Measurements from ENCODE around the gene APLF.
A peak's percentile ranks its signal among the peaks of the same experiment; 100 is the strongest.
"Not testable (repeated sequence)": the region's sequence is repeated elsewhere in the genome, so short reads cannot be mapped to it uniquely, and the experiment has no call there.

APLF gene

GRCh38 chr2:68441994-68442322 is 25.4 kb upstream of the APLF start:
- DNase-seq: no peak

GRCh38 chr2:68446425-68446824 is 21.0 kb upstream of the APLF start:
- not testable (repeated sequence) for DNase-seq

DNA sequence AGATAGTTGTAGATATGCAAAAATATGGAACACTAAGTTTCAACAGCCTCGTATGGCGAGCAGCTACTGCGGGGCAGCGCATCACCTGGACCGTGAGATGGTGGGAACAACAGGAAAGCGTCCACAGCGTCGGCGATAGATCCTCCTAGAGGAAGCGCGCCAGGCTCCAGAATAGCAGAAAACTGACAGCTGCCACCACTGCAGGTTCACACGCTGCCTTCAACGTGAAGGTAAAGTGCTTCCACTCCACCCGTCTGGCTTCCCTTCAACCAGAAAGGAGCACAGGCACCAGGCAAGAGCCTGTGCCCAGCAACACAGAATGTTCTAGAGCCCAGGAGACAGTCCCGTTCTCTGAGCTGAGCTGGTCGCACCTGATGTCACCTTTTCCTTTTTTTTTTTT is 20.3 kb upstream of the APLF start:
- no peak for DNase-seq

DNA sequence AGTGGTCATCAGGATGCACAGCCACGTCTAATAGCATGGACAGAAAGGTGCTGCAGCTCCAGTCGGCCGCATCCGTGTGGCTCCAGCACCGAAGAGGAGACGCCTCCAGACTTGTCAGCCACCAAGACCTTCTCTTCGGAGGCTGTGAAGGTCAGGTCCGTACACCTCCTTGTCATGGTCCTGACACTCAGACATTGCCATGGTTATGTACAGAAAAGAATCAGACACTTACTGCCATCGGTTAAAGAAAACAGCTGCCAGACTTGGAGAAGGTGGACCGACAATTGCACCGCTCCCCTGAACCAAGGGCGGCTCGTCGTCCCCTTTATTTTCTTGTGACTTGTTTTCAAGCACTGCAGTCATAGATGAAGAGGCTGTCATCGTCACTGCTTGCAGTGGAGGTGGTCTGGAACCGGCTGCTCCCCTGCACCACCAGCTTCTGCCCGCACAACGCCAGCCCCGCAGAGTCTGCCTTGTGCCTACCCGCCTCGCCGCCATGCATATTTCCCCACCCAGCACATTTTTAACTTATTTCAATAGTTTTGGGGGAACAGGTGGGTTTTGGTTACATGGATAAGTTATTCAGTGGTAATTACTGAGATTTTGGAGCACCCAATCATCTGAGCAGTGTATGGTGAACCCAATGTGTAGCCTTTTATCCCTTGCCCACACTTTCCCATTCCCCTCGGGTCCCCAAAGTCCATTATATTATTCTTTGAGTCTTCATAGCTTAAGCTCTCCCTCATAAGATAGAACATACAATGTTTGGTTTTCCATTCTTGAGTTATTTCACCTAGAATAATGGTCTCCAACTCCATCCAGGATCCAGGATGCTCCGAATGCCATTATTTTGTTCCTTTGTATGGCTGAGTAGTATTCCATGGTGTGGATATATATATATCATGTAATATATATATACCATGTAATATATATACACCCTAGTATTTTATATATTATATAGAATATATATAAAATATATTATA is 18.4 kb upstream of the APLF start:
- DNase-seq: no peak

DNA sequence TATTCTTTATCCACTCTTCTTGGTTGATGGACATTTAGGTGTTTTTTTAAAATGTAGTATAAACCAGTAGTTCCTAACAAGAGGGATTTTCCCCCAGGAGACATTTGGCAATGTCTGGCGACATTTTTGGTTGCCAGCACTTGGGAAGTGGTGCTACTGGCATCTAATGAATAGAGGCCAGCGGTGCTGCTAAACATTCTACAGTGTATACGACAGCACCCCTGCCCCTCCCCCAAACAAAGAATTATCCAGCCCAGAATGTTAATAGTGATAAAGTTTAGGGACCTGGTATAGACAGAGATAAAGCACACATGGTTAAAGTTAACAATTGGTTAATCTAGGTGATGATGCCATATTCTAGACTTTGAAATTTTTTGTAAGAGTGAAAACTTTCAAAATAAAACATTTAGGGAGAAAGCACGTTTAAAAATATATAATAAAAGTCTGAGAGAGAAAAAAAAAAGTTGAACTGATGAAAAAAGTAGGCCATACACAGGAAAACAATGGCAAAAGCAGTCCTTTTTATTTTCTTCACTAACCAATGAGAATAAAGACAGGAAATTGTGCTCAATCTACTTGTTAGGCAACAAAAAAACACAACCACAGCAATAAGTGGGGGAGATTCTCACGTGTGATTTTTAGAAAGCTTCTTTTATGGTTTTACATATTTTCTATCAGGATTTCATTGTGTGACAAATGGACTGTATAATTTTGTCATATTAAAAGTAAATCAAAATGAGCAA is 15.1 kb upstream of the APLF start:
- no peak for DNase-seq

DNA sequence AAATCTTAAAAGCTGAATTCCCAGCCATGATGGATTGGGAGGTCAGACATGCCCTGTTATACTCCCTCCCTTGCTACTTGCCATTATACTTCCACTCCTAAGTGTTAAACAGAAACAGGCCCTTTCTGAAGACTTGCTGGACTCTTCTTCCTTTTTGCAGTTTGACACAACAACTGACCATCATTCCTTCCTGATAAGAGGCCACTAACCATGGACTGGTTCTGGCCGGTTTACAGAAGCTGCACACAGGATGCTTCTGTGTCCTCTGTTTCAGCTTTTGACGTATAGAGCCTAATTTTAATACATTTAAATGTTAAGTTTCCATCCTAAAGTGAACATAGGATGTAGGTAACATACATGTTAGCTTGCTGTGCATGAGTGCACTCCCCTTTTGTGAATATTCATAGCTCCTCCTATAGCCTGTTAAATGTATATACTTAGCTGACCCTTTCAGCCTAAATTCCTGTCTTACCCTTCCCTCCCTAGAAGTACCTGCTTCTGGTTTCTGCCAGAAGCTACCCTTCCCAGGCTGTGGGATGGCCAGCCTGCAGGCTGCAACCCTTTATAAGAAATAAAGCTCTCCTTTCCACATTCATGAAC is 13.5 kb upstream of the APLF start:
- no peak for DNase-seq

- no peak for DNase-seq
These were observed 12.7 kb upstream of the APLF start for GRCh38 chr2:68454719-68455118.

- DNase-seq: no peak
These were observed 11.2 kb upstream of the APLF start for GRCh38 chr2:68456198-68456597.

- DNase-seq: no peak
These were observed 8.4 kb upstream of the APLF start for GRCh38 chr2:68458981-68459380.

DNA sequence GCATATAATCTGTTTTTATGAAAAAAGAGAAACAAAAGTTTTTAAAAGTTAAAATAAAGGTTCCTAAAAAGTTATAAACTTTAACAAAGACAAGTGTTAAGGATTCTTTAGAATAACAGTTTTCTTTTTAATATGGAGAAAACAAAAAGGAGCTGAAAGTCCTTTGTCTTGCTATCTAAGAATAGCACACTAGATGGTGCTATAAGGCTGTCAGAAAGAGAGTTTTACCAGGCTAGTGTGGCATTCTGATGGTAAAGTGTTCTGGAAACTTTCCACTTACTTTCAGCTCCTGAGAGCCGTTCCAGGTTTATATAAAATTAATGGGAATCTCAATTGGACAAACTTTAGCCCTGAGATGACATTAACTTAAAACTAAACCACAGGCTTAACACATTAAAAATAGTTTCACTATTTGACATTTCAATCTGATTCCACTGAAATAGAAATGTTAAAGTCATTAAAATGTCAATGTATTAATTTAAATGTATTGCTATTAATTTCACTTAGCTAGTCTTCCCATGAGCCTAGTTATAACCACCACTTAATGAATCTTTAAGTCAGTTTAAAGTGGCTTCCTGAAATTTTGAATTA is 4.0 kb upstream of the APLF start:
- DNase-seq: peak; percentile 33 to 62

DNA sequence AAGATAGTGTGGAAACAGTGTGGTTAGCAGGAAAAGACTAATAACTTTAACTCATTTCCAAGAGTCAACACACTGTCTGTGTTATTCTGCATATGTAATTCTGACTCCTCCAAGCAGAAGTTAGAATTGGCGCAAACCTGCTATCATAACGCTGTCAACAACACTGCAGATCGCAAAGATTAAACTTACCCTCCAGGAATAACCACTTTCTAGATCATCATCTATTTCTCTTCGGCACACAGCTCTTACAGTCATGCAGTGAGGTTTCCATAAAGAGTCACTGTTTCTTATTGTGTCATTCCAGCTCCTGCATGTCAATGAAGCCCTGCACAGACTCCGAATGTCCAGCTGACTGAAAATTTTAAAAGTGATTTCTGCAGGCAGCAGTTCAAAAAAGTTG is 2.7 kb upstream of the APLF start:
- DNase-seq: no peak

- DNase-seq: no peak
These were observed 2.1 kb upstream of the APLF start for GRCh38 chr2:68465081-68465916.

DNA sequence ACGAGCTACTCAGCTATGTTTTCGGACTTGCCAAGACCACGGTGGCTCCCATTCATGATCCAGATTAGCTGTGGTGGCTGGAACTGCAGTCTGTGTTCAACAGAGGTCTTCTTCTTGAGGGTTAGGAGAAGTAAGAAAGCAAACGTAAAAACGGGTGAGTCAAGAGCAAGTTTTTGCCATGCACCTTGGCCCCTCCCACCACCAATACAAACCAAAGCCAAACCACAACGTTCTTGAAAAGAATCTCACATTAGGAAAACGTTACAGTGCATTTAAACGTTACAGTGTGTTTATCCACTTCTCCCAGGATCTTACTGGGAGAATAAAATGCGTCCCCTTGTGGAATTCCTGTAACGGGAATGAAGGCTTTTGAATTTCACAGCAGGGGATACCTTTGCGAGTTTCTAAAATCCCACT is 1.0 kb upstream of the APLF start:
- DNase-seq: peak; percentile 19 to 20

DNA sequence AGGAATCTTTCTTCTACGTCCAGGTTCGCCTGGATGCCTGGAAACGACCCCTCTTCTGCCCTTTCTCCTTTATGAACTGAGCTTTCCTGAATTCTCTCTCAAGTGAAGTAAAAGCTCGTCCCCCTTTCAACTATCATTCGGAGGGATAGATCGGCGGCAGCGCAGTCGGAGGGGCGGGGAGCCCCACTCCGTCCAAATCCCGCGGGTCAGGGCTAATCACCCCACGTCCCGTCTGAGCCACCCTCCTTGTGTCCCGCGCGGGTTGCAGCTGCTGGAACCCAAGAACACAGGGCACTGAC is 658 bp upstream of the APLF start:
- no peak for DNase-seq

DNA sequence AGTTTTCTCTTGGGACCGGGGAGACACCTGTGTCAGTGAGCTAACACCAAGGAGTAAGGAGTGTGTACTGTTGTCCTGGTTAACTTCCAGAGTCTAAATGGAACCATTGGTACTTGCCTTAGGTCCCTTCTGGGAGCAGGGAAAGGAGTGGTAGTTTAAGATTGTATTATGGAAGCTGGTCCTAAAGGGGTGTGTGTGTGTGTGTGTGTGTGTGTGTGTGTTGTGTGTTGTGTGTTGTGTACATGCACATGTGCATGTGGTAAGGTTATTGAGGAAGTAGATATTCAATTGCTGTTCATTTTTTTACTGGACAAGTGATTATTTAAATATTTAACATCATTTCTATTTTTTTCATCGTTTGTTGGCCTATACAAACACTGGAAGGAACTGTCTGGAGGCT is 1.4 kb downstream of the APLF start:
- DNase-seq: no peak

DNA sequence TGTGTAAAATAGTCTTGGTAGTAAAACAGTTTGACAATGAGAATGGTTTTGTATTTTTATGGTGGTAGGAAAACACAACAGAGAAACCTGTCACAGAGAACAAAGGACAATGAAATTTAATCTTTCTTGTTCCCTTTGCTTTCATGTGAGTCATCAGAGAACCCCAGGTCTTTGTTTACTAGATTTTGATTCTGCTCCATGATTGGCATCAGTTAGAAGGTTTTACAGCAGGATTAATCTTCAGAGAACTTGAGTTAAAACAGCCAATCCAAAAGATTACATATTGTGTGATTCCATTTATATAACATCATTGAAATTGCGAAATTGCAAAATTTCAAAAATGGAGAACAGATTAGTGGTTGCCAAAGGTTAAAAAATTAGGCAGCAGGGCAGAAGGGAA is 2.5 kb downstream of the APLF start:
- no peak for DNase-seq

- DNase-seq: no peak
These were observed 4.0 kb downstream of the APLF start for GRCh38 chr2:68471385-68471784.

GRCh38 chr2:68472796-68473414 is 5.5 kb downstream of the APLF start:
- DNase-seq: no peak

DNA sequence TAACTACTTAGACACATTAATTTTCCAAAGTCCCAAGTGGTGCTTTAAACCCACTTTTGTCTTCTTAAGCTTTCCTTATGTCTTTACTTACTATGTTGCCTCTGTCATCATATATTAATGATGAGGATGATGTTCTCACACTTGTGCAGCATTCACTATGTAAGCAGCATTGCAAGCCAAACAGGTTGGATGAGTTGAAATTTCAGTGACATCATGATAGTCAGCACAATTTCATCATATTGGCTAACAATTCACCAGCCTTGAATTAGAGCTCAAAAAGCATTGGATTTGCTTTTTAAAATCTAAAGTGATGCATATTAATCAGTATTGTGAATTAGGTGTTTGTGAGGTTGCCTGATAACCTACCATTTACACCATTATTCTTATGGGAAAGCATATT is 7.7 kb downstream of the APLF start:
- DNase-seq: no peak

GRCh38 chr2:68475576-68475975 is 8.2 kb downstream of the APLF start:
- DNase-seq: no peak

DNA sequence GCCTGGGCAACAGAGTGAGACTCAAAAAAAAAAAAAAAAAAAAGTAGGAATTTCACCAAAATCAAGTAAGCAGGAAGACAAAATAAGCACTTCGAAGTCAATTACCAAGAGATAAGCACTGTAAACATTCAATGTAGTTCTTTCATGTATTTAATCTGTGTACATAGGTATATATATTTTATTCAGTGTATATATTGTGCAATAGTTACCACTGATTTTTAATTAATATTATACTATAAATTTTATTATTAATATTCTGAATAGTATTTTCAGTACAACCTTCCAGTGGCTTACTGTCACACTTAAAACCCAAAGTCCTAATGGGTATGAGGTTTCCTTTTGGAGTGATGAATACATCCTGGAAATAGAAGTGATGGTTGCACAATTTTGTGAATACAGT is 9.1 kb downstream of the APLF start:
- no peak for DNase-seq

DNA sequence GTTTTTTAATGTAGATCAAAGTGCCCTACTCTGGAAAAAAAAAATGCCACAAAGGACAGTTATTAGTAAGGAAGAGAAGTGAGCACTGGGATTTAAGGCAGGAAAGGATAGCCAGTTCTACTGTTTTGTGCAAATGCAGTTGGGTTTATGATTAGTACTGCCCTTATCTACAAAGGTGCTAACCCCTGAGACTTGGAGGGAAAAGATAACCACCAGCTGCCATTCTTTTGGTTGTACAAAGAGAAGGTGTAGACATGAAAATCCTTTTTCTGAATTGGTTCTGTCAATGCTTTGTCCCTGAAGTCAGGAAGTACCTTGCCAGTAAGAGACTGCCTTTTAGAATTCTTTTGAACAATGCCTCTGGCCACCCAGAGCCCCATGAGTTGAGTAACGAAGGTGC is 11.3 kb downstream of the APLF start:
- no peak for DNase-seq

All from NCI-H526 (cell line).